ENCODE measurements around the gene SPART.

The SPART gene

GRCh38 chr13:36294096-36294495, 52.1 kb downstream of the SPART start:
- H3K4me3 ChIP-seq (ENCODE audit: low read length), result no peak overlapping the region
- DNase-seq (ENCODE audit: low read depth), result no peak
- TF ChIP-seq, protein P1, sequence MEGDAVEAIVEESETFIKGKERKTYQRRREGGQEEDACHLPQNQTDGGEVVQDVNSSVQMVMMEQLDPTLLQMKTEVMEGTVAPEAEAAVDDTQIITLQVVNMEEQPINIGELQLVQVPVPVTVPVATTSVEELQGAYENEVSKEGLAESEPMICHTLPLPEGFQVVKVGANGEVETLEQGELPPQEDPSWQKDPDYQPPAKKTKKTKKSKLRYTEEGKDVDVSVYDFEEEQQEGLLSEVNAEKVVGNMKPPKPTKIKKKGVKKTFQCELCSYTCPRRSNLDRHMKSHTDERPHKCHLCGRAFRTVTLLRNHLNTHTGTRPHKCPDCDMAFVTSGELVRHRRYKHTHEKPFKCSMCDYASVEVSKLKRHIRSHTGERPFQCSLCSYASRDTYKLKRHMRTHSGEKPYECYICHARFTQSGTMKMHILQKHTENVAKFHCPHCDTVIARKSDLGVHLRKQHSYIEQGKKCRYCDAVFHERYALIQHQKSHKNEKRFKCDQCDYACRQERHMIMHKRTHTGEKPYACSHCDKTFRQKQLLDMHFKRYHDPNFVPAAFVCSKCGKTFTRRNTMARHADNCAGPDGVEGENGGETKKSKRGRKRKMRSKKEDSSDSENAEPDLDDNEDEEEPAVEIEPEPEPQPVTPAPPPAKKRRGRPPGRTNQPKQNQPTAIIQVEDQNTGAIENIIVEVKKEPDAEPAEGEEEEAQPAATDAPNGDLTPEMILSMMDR (conservative IDR thresholded peaks at IDR 0.05; ENCODE audit: low read length), result no peak

GRCh38 chr13:36293497-36293896, 52.7 kb downstream of the SPART start:
- DNase-seq (ENCODE audit: low read depth), result no peak
- TF ChIP-seq, protein P1 (conservative IDR thresholded peaks at IDR 0.05; ENCODE audit: low read length), result no peak
- no peak overlapping the region for H3K4me3 ChIP-seq (ENCODE audit: low read length)

DNA sequence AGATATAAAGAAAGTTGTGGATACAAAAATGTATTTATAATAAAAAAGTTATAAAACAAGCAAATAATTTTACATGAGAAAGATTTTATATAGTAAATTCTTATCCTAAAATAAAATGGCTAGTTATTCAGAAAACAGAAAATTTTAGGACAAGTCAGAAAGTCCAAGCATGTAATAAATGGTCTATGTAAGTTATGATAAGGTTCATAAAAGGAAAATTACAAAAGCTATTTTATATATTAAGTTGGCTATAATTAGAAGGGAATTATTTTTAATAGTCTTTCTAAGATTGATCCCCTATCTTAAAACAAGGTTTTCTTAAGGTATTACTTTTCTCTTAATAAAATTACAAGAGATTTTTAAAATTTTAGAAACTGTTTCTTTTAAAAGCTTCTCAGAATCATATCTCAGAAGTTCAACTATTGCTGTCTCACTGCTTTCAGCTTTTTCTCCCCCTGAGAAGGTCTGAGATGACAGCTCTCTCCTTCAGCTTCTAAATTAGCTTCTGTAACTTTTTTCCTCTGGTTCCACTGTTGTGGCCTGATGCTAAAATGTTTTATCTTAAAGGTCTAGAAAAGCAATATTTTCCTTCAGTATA, 57.3 kb downstream of the SPART start:
- no peak overlapping the region for H3K4me3 ChIP-seq (ENCODE audit: low read length)
- TF ChIP-seq, protein P1 (conservative IDR thresholded peaks at IDR 0.05; ENCODE audit: low read length), result no peak
- no peak for DNase-seq (ENCODE audit: low read depth)

GRCh38 chr13:36286006-36286405, 60.2 kb downstream of the SPART start:
- no peak for DNase-seq (ENCODE audit: low read depth)
- no peak overlapping the region for H3K4me3 ChIP-seq (ENCODE audit: low read length)
- TF ChIP-seq, protein P1 (conservative IDR thresholded peaks at IDR 0.05; ENCODE audit: low read length), result no peak

DNA sequence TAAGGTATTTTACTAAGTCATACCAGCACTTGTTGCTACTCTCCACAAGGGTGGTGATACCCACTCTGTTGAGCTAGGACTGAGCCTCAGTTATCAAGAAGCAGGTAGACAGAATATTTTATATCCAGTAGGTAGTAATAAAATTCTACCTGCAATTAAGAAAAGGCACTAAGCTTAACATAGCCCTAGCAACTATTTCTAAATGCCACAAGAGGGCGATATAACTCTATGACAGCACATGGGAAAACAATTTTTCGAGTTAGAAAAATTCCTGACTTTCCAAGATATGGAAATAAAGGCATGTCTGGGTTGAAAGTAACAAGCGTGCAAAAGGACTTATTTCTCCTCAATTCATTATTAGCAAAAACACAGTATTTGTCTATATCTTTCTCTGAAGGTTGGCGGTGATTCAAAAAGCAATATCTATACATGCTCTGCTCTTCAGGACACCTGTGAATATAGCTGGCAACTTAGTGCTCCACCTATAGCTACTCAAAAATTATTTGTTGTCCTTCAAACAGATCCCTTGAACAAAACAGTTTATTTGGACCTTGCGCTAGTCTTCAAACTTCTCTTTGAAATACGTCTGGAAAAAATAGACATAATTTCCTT, 63.3 kb downstream of the SPART start:
- TF ChIP-seq, protein P1 (conservative IDR thresholded peaks at IDR 0.05; ENCODE audit: low read length), result peak; percentile 88
- H3K4me3 ChIP-seq (ENCODE audit: low read length), result no peak overlapping the region
- peak; percentile 50 for DNase-seq (ENCODE audit: low read depth)

GRCh38 chr13:36275190-36276002, 70.8 kb downstream of the SPART start:
- TF ChIP-seq, protein P1 (conservative IDR thresholded peaks at IDR 0.05; ENCODE audit: low read length), result peak; percentile 77
- peak; percentile 75 for DNase-seq (ENCODE audit: low read depth)
- H3K4me3 ChIP-seq (ENCODE audit: low read length), result no peak overlapping the region
